Neural progenitor cell (in vitro differentiated cells): ENCODE data around the gene OR6B1. TPM values are rescaled to one million over a fixed set of nuclear protein-coding genes. Genes with fewer than 3 reads are reported as not detected.
"Not testable (repeated sequence)": the region's sequence is repeated elsewhere in the genome, so short reads cannot be mapped to it uniquely, and the experiment has no call there.

Source experiments
- DNase-seq: peaks from one replicate; pipeline ENCODE4 v3.0.0-alpha.2; 2016; ENCODE audit warnings: low spot score
- H2AFZ ChIP-seq: fragments of 200-600 bp; sonication (generic); replicated peaks from 2 replicates; pipeline ENCODE4 v1.6.1; 2016; ENCODE audit warnings: antibody characterized with exemption
- H3F3A ChIP-seq: fragments of 200-600 bp; sonication (generic); 2 replicates; pipeline ENCODE4 v1.6.1; 2016; ENCODE audit warnings: antibody characterized with exemption, low read depth
- H3K27ac ChIP-seq: fragments of 200-600 bp; sonication (generic); 2 replicates; pipeline ENCODE4 v1.5.1; 2016; ENCODE audit warnings: mild to moderate bottlenecking
- H3K27me3 ChIP-seq: fragments of 200-600 bp; sonication (generic); 2 replicates; pipeline ENCODE4 v1.6.1; 2016; ENCODE audit warnings: mild to moderate bottlenecking, moderate library complexity
- H3K36me3 ChIP-seq: fragments of 200-600 bp; sonication (generic); 2 replicates; pipeline ENCODE4 v1.5.1; 2016
- H3K4me1 ChIP-seq: fragments of 200-600 bp; sonication (generic); 2 replicates; pipeline ENCODE4 v1.6.1; 2016; ENCODE audit warnings: mixed run types
- H3K4me2 ChIP-seq: fragments of 200-600 bp; sonication (generic); 2 replicates; pipeline ENCODE4 v1.6.1; 2016
- H3K4me3 ChIP-seq: fragments of 200-600 bp; sonication (generic); 2 replicates; pipeline ENCODE4 v1.5.1; 2016
- H3K79me2 ChIP-seq: fragments of 200-600 bp; sonication (generic); 2 replicates; pipeline ENCODE4 v1.6.1; 2016; ENCODE audit warnings: low read depth
- H3K9ac ChIP-seq: fragments of 200-600 bp; sonication (generic); 2 replicates; pipeline ENCODE4 v1.6.1; 2016
- H3K9me3 ChIP-seq: fragments of 200-600 bp; sonication (generic); 2 replicates; pipeline ENCODE4 v1.5.1; 2016; ENCODE audit warnings: low read depth
- H4K20me1 ChIP-seq: fragments of 200-600 bp; sonication (generic); 2 replicates; pipeline ENCODE4 v1.6.1; 2016; ENCODE audit warnings: low read depth
- H3K27ac Mint-ChIP-seq: 3 replicates; pipeline ENCODE4 v1.8.0; 2021; ENCODE audit warnings: mixed read lengths
- H3K27me3 Mint-ChIP-seq: 2 replicates; pipeline ENCODE4 v1.8.0; 2022; ENCODE audit warnings: low read depth, mild to moderate bottlenecking, inconsistent platforms, moderate library complexity, mixed read lengths; ENCODE audit not compliant: insufficient read depth
- H3K36me3 Mint-ChIP-seq: 3 replicates; pipeline ENCODE4 v1.8.0; 2021; ENCODE audit warnings: mixed read lengths
- H3K4me1 Mint-ChIP-seq: 3 replicates; pipeline ENCODE4 v1.8.0; 2021; ENCODE audit warnings: mixed read lengths
- H3K4me3 Mint-ChIP-seq: 3 replicates; pipeline ENCODE4 v1.8.0; 2021; ENCODE audit warnings: mild to moderate bottlenecking, moderate library complexity, mixed read lengths
- H3K9me3 Mint-ChIP-seq: 3 replicates; pipeline ENCODE4 v1.8.0; 2020; ENCODE audit warnings: mixed read lengths
- EZH2 ChIP-seq: fragments of 200-600 bp; sonication (generic); IDR thresholded peaks from 2 replicates; pipeline ENCODE4 v1.6.1; 2017; ENCODE audit warnings: antibody characterized with exemption, mild to moderate bottlenecking, moderate library complexity
- EZH2phosphoT487 ChIP-seq: fragments of 200-600 bp; sonication (generic); IDR thresholded peaks from 2 replicates; pipeline ENCODE4 v1.6.1; 2017; ENCODE audit warnings: antibody characterized with exemption
- total RNA-seq: library from RNA; depleted of rRNA; stranded (reverse); fragments of >200 nt; gene quantifications from 2 replicates; pipeline ENCODE4 v1.2.3, GENCODE V29; 2015; ENCODE audit warnings: low replicate concordance
- TF ChIP-seq, protein P1 (sequence below): fragments of 200-600 bp; sonication (generic); IDR thresholded peaks from 2 replicates; pipeline ENCODE4 v1.5.1; 2017; ENCODE audit warnings: antibody characterized with exemption, mild to moderate bottlenecking

OR6B1 gene
- total RNA-seq, 1 donor from 2014 or later = not detected

DNA sequence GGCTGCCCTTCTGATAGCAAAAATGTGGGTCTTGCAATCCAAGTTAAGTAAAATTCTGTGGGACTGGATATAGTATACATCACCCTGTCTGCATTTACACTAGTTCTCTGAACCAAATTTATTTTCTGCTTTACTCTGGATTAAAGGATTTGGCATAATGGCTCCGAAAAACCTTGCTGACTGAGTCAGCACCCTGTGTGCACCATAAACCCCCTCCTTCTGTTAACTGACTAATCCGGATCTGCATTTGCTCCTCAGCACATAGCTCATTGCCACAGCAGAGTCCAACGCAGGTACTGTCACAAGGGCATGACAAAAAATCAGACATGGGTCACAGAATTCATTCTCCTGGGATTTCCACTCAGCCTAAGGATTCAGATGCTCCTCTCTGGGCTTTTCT is 50.0 kb downstream of the OR6B1 start:
- no peak overlapping the region for H3K4me2 ChIP-seq
- H3K4me1 Mint-ChIP-seq = peaks cover 5% of the 10 kb centered on the region
- H3K36me3 Mint-ChIP-seq = no peaks in the 10 kb centered on the region

DNA sequence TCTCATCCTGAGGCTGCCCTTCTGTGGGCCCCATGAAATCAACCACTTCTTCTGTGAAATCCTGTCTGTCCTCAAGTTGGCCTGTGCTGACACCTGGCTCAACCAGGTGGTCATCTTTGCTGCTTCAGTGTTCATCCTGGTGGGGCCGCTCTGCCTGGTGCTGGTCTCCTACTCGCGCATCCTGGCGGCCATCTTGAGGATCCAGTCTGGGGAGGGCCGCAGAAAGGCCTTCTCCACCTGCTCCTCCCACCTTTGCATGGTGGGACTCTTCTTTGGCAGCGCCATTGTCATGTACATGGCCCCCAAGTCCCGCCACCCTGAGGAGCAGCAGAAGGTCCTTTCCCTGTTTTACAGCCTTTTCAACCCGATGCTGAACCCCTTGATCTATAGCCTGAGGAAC is 50.8 kb downstream of the OR6B1 start:
- H3K4me1 Mint-ChIP-seq, H3K9me3 ChIP-seq, H3K36me3 ChIP-seq, H3K36me3 Mint-ChIP-seq, H3F3A ChIP-seq, H3K27ac Mint-ChIP-seq, H3K79me2 ChIP-seq, H3K9me3 Mint-ChIP-seq, H4K20me1 ChIP-seq, H3K4me2 ChIP-seq, H3K27me3 ChIP-seq, H2AFZ ChIP-seq, H3K4me3 Mint-ChIP-seq, H3K9ac ChIP-seq, H3K4me3 ChIP-seq, H3K4me1 ChIP-seq, H3K27me3 Mint-ChIP-seq, DNase-seq, H3K27ac ChIP-seq: not testable (repeated sequence)

More for the DNA sequence above, 50.0 kb downstream of the OR6B1 start:
- H3F3A ChIP-seq = no peaks in the 10 kb centered on the region
- no peak overlapping the region for H3K4me3 ChIP-seq
- DNase-seq = no peak
- H3K9me3 ChIP-seq = no peaks in the 10 kb centered on the region
- H4K20me1 ChIP-seq = no peaks in the 10 kb centered on the region
- no peaks in the 10 kb centered on the region for H3K4me1 ChIP-seq
- no peaks in the 10 kb centered on the region for H3K9me3 Mint-ChIP-seq
- no peak overlapping the region for H3K27ac Mint-ChIP-seq
- H3K9ac ChIP-seq = no peak overlapping the region
- TF ChIP-seq EZH2phosphoT487 (no peak), EZH2 (no peak)
- TF ChIP-seq, protein P1, sequence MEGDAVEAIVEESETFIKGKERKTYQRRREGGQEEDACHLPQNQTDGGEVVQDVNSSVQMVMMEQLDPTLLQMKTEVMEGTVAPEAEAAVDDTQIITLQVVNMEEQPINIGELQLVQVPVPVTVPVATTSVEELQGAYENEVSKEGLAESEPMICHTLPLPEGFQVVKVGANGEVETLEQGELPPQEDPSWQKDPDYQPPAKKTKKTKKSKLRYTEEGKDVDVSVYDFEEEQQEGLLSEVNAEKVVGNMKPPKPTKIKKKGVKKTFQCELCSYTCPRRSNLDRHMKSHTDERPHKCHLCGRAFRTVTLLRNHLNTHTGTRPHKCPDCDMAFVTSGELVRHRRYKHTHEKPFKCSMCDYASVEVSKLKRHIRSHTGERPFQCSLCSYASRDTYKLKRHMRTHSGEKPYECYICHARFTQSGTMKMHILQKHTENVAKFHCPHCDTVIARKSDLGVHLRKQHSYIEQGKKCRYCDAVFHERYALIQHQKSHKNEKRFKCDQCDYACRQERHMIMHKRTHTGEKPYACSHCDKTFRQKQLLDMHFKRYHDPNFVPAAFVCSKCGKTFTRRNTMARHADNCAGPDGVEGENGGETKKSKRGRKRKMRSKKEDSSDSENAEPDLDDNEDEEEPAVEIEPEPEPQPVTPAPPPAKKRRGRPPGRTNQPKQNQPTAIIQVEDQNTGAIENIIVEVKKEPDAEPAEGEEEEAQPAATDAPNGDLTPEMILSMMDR = no peak
- no peak overlapping the region for H2AFZ ChIP-seq
- no peaks in the 10 kb centered on the region for H3K27me3 Mint-ChIP-seq
- H3K27me3 ChIP-seq = no peaks in the 10 kb centered on the region
- H3K79me2 ChIP-seq = no peaks in the 10 kb centered on the region
- H3K27ac ChIP-seq = no peak overlapping the region
- H3K4me3 Mint-ChIP-seq = no peak overlapping the region
- no peaks in the 10 kb centered on the region for H3K36me3 ChIP-seq

DNA sequence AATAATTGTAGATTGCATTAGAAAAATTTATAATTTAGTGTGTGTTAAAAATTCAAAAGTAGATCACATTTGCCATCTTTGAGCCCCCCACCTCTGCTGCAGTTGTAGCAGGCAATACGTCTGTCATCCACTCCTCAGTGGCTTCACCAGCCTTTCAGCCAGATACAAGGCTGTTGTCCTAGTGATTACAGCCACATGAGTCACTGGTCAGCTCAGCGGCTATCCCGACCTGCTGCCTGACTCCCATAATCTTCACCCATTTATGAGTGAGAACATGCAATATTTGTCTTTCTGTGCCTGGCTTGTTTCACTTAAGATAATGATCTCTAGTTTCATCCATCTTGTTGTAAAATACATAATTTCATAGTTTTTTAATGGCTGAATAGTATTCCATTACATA is 57.8 kb downstream of the OR6B1 start:
- H3K27ac ChIP-seq = no peak overlapping the region
- no peak overlapping the region for H3K4me2 ChIP-seq
- no peak overlapping the region for H3K4me3 ChIP-seq
- no peaks in the 10 kb centered on the region for H3K4me1 ChIP-seq
- H3K36me3 Mint-ChIP-seq = no peaks in the 10 kb centered on the region
- no peaks in the 10 kb centered on the region for H3F3A ChIP-seq
- H2AFZ ChIP-seq = no peak overlapping the region
- H3K27me3 ChIP-seq = no peaks in the 10 kb centered on the region
- no peak overlapping the region for H3K9ac ChIP-seq
- no peaks in the 10 kb centered on the region for H3K79me2 ChIP-seq
- H3K36me3 ChIP-seq = no peaks in the 10 kb centered on the region
- no peaks in the 10 kb centered on the region for H3K9me3 ChIP-seq
- no peak overlapping the region for H3K4me3 Mint-ChIP-seq
- H3K9me3 Mint-ChIP-seq = no peaks in the 10 kb centered on the region
- no peaks in the 10 kb centered on the region for H3K27me3 Mint-ChIP-seq
- H3K4me1 Mint-ChIP-seq = no peaks in the 10 kb centered on the region
- no peaks in the 10 kb centered on the region for H4K20me1 ChIP-seq
- TF ChIP-seq EZH2 (no peak), EZH2phosphoT487 (no peak)
- TF ChIP-seq, protein P1 = no peak
- DNase-seq = no peak
- H3K27ac Mint-ChIP-seq = no peak overlapping the region

Other genes starting within 250 kb of the OR6B1 start
- 0.07 TPM in 1 of 2 replicates, not detected in the other for gene CTAGE6, start 242.6 kb upstream of the OR6B1 start, total RNA-seq
- 71.0 and 89.6 TPM in 2 replicates for gene TCAF1, start 98.1 kb upstream of the OR6B1 start, total RNA-seq
- not detected in 2 replicates for gene OR2F2, start 65.1 kb upstream of the OR6B1 start, total RNA-seq
- gene OR2F1, start 45.5 kb upstream of the OR6B1 start, total RNA-seq = not detected in 2 replicates
- gene OR2A5, start 48.6 kb downstream of the OR6B1 start, total RNA-seq = not detected in 2 replicates
- not detected in 2 replicates for gene OR2A25, start 69.5 kb downstream of the OR6B1 start, total RNA-seq
- gene OR2A12, start 86.0 kb downstream of the OR6B1 start, total RNA-seq = not detected in 2 replicates
- not detected in 2 replicates for gene OR2A2, start 109.3 kb downstream of the OR6B1 start, total RNA-seq
- gene OR2A14, start 122.9 kb downstream of the OR6B1 start, total RNA-seq = not detected in 2 replicates
- 0.43 and 1.1 TPM in 2 replicates for gene CTAGE4, start 183.1 kb downstream of the OR6B1 start, total RNA-seq
- 0.97 and 2.1 TPM in 2 replicates for gene ARHGEF35, start 195.5 kb downstream of the OR6B1 start, total RNA-seq
- 0.15 TPM in 1 of 2 replicates, not detected in the other for gene OR2A42, start 239.3 kb downstream of the OR6B1 start, total RNA-seq